B cell (primary cell): ENCODE data around the gene PRKD2.

Experiments used
- CTCF ChIP-seq: fragments of 200-600 bp; IDR thresholded peaks from one replicate; pipeline ENCODE4 v1.8.0; 2022; ENCODE audit warnings: antibody characterized with exemption, mild to moderate bottlenecking
- EZH2 ChIP-seq: IDR thresholded peaks from 2 replicates; pipeline ENCODE4 v1.6.1; 2012; ENCODE audit warnings: borderline replicate concordance, low read depth, mild to moderate bottlenecking, moderate library complexity, low read length; ENCODE audit not compliant: insufficient read depth, poor library complexity, severe bottlenecking

DNA sequence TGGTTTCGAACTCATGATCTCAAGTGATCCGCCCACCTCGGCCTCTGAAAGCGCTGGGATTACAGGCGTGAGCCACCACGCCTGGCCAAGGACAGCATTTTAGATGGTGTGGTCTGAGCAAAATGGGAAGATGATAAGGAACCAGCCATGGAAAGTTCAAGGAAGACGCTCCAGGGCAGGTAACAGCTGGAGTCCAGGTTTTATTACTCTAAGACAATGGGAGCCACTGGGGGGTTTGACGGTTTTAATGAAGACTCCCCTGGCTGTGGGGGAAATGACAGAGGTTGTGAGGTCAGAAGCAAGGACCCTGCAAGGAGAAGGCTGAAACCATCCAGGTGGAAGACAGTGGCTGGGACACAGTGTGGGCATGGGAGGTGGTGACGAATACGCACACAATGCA is 20.9 kb downstream of the PRKD2 start:
- no peak for TF ChIP-seq CTCF
- no peak for TF ChIP-seq EZH2
